AG08396 (cell line): ENCODE results near the gene BTG4.

Experiments used
- DNase-seq: peaks from one replicate; pipeline ENCODE4 v3.0.0; 2012; ENCODE audit warnings: low spot score, mixed read lengths

The BTG4 gene

GRCh38 chr11:111490496-111490895 lies 21.7 kb downstream of the BTG4 start:
- DNase-seq: no peak

DNA sequence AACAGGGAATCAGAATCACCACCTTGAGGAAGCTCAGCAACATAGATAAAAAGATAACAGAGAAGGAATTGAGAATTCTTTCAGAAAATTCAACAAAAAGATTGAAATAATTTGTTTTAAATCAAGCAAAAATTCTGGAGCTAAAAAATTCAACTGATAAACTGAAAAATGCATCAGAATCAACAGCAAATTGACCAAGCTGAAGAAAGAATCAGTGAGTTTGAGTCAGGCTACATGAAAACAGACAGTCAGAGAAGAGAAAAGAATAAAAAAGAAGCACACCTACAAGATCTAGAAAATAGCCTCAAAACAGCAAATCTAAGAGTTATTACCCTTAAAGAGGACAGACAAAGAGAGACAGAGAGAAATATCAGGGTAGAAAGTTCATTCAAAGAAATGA lies 28.8 kb downstream of the BTG4 start:
- DNase-seq: no peak

DNA sequence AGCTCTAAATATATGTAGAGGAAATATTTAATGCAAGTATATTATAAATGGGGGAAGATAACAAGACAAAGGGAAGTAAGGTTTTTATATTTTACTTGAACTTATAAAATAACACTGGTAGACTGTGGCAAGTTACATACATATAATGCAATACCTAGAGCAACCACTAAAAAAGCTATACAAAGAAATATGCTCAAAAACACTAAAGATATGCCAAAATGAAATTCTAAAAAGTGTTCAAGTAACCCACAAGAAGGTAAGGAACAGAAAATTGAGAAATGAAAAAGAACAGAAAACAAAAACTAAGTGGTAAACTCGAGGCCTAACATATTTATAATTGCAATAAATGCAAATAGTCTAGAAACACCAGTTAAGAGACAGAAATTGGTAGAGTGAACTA lies 32.5 kb downstream of the BTG4 start:
- DNase-seq: no peak

DNA sequence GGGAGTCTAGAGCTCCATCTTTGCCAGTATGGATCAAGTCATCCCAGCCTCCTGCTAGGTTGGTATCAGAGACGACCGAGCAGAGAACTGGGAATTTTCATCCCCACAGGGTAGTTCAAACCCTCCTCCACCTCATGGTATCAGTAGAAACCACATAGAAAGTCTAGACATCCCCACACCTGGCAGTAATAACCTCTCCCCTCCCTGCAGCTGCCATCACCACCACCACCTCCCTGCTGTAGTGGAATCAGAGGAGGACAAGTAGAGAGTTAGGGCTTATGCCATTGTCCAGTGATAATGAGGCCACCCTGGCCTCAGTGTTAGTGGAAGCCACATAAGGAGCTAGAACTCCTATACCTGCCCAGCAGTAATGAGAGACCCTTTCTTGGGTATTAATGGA lies 34.3 kb downstream of the BTG4 start:
- DNase-seq: no peak

- no peak for DNase-seq
Measured at GRCh38 chr11:111476956-111477355, 35.2 kb downstream of the BTG4 start.

DNA sequence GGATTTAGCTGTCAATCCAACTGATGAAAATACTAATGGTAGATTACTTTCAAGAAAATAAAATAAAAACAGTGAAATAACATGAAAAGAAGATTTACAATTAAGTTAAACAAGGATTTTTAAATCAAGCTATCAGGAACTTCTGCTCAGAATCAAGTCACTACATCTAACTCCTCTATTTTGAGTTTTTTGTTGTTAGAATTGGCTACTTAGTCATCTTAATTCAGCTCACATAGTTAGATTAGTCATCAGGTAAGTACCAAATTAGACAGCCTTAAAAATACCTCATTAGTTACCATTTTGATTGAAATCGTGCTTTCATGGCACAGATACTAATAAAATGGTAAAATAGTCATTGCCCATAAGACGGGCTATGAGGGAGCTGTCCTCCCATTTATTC lies 35.8 kb downstream of the BTG4 start:
- no peak for DNase-seq

DNA sequence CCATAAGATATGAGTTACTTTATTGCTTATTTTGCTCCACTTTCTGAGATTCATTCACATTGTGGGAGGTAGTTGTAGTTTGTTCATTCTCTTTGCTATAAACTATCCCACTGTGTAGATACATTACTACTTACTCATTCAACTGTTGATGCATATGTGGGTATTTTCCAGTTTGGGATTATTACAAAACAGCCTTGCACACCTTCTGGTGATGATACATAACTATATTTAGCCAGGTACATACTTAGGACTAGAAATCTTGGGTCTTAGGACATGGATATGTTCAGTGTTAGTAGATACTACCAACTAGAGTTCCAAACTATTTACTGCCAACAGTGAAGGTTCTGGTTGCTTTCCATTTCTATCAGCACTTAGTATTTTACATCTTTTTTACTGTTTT lies 37.8 kb downstream of the BTG4 start:
- DNase-seq: no peak

GRCh38 chr11:111472228-111472627 lies 40.0 kb downstream of the BTG4 start:
- no peak for DNase-seq

DNA sequence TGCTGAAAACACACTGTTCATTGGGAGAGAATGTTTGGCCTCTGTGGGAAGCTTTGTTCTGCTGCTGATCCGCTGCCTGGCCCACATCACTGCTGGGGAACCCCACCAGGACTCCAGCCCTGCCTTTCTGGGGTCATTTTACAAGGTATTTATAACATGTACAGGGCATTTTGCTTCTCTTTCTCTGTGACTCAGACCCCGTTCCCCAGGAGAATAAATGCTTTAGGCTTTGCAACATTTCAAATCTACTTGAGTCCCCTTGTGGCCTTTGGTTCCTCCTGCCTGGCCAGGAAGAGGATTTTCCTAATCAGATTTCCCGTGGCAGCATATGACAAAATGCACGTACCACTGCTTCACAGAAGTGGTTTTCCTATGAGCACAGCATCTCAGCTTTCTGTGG lies 43.0 kb downstream of the BTG4 start:
- no peak for DNase-seq

DNA sequence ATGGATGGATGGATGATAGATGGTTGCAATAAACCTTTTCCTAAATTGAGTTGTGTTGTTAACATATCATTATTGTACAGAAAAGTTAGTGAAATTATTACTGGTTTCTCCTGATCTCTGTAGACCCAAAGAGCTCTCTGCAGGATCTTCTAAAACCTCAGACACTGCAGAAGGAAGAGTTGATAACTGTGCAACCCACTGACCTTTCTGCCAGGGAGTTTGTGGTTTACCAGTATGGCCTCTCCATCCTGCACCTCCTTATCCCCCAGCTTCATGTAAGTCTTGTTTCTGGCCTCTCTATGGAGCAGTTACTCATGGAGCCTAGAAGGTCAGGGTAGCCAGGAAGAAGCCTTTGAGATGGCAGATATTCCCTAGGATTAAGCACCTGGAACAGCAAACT lies 45.6 kb downstream of the BTG4 start:
- no peak for DNase-seq

DNA sequence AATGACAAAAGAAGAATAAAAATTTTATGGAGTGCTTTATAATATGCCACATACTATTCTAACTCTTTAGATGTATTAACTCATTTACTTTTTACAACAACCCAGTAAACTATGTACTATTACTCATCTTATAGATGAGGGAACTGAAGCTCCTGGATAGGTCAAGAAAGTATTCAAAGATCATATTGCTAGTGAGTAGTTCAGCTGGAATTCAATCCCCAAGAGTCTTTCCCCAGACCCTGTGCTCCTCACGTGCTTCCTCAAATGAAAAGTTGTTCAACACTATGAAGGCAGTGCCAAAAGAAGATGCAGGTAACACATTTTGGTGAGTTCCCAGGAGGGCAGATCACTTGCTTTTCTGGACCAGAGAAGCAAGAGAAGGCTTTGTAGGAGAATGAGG lies 46.8 kb downstream of the BTG4 start:
- no peak for DNase-seq

- no peak for DNase-seq
Measured at GRCh38 chr11:111463276-111463675, 48.9 kb downstream of the BTG4 start.

DNA sequence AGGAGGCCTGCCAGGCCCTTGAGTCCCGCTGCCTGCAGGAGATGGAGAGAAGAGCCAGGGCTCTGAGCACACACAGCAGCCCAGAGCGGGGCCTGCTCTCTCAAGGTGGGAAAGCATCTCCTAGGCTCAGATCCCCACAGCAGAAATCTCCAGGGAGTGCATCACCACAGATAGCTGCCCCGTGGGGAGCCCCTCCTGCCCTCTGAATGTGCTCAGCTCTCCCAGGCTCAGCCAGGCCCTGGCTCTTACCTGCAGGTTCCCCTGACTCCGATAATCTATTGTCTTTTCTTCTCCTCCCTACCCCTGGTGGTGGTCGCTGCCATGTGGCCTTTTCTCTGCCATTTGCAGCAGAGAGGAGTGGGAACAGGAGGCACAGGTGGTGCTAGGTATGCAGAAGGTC lies 49.9 kb downstream of the BTG4 start:
- DNase-seq: no peak

DNA sequence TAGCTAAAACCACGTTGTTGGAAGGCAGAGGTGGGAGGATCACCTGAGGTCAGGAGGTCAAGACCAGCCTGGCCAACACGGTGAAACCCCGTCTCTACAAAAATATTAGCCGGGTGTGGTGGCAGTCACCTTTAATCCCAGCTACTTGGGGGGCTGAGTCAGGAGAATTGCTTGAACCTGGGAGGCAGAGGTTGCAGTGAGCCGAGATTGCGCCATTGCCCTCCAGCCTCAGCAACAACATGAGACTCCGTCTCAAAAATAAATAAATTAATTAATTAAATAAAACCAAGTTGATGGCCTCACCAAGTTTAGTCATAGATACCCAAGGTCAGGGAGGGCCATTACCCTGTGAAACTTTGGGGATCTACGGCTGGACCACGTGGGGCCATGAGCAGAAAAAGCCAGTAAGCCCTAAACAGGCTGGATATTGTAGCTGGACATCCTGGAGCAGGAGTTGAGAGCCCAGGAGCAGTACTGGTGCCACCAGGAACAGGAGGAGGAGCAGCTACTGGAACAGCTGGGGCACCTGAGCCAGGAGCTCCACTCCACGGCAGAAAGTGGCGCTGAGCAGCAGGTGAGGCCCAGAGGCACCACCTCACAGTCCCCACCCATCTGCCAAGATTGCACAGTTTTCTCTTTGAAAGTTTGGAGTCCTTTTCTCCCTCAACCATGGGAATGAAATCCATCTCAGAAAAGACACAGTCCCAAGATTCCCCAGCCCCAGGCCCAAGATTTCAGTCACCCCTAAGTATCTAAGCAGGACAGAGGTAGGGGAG lies 50.5 kb downstream of the BTG4 start:
- no peak for DNase-seq

GRCh38 chr11:111460856-111461255 lies 51.3 kb downstream of the BTG4 start:
- DNase-seq: no peak

DNA sequence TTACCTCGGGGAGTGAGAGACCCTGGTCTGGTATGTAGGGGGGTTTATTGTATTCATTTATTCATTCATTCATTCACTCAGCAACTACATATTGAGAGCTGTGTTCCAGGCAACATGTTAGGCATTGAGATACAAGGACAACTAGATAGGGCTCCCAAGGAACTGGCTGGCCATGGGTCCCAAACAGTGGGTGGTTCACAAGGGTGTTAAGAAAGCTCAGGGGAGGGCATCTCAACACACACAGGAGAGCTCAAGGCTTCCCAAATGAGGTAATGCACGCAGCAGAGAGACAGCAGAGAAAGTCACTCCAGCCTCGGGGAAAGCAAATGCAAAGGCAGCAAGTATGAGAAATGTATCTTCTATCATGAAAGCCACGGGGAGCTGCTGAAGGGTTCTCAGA lies 51.8 kb downstream of the BTG4 start:
- DNase-seq: no peak

DNA sequence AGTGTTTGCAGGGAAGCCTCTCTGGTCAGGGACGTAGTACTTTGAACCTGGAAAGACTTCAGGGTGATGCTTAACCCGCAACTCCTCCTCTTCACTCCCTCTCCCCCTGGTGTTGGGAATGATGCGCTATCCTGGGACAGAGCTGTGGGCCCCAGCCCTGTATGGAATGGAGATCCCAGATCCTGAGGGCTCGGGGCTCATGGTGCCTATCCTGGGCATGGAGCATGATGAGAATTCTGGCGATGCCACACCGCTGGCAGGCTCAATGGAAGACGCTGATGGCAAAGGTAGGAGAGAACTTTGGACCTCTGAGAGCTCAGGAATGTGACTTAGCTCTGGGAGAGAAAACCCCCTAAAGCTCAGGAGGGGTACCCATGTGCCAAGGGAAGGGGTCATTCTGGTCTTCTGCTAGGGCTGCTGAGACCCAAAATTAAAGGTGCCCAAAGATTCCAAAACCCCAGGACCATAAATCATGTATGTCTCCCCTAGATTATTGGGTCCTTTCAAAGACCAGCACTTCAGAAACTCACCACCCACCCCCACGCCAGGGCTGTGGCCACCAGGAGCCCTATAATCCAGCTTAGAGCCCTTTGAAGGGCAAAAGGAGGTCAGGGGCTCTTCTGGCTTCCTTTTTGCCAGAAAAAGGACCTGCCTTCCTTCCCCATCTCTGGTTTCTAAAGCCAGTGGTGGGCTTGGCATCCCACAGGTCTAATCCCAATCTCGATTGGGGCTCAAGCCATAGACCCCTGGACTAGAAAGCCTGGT lies 52.5 kb downstream of the BTG4 start:
- no peak for DNase-seq

- DNase-seq: no peak
Measured at GRCh38 chr11:111457731-111458368, 54.3 kb downstream of the BTG4 start.

- DNase-seq: no peak
Measured at GRCh38 chr11:111456859-111457730, 55.1 kb downstream of the BTG4 start.

DNA sequence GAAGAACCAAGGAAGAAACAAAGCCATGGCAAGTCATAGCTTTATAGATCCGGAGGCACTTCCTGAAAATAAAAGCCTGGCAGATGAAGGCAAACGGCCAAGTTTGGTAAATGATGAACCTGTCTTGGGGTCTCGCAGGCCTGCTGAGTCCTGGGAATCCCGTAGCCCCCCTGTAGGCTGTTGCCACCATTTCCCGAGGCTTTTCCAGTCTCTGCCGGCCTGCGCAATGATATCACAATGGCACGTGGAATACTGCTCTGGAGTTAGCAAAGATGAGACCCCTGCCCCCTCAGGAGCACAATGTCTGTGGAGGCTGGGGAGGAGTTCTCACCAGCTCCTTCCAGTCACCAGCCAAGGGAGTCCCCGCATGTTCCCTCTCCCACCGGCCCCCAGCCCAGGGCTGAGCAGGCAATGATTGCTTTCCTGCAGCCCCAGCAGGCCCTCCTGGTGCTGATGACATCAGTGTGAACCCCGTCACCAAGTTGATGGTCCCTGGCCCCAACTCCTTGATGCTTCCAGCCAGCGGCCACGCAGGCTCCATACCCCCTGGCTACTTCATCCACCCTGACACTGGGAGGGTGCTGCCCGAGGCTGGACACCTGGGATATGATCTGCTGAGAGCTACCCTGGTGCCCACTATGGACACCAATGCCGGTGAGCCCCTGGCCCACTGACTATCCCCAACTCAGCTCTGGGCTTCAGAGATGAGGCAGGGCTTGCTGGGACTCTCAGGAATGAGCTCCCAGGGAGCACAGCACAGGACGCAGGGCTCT lies 55.9 kb downstream of the BTG4 start:
- no peak for DNase-seq

GRCh38 chr11:111455291-111456085 lies 56.7 kb downstream of the BTG4 start:
- DNase-seq: no peak
